Measurements from ENCODE around the gene GATD1. TPM values are rescaled to one million over a fixed set of nuclear protein-coding genes. Genes with fewer than 3 reads are reported as not detected.

The GATD1 gene
- total RNA-seq, 1 experiment from 2014 or later: 91.5 TPM

GRCh38 chr11:733072-733471, 44.2 kb downstream of the GATD1 start:
- Mint-ChIP-seq H3K9me3 (ENCODE audit: unreplicated experiment) (no peaks in the 10 kb centered on the region), H3K27ac (ENCODE audit: unreplicated experiment) (no peak overlapping the region), H3K4me3 (ENCODE audit: unreplicated experiment) (no peak overlapping the region), H3K27me3 (ENCODE audit: insufficient read depth, unreplicated experiment) (no peaks in the 10 kb centered on the region), H3K4me1 (ENCODE audit: low read depth, unreplicated experiment) (peaks cover 12% of the 10 kb centered on the region), H3K36me3 (ENCODE audit: insufficient read depth, unreplicated experiment) (peaks cover 47% of the 10 kb centered on the region)
- no peaks in the 10 kb centered on the region for H3K27me3 ChIP-seq (replicated peaks; ENCODE audit: control insufficient read depth, insufficient read depth, low read length)
- intact Hi-C loops (cut with micrococcal nuclease; ENCODE audit: unreplicated experiment): no loop called here
- ChIA-PET CTCF (interaction anchor here (0.6 to 0.9 kb wide), 2 partner anchors 26 to 173 kb away, joined by 4 read pairs; no protein-coding TSS in a partner anchor), POLR2A (interaction anchor here (0.6 to 0.8 kb wide), 2 partner anchors 17 to 686 kb away, joined by 5 read pairs; no protein-coding TSS in a partner anchor)
- no peak for DNase-seq
- H3K4me1 ChIP-seq: peaks cover 26% of the 10 kb centered on the region
- BruUV-seq (replicated peaks): no TSS peak
- no peaks in the 10 kb centered on the region; the same call in 1 of the 2 replicates for H3K36me3 ChIP-seq (ENCODE audit: control insufficient read depth, insufficient read depth, low read length)
- no peak for TF ChIP-seq CTCF (IDR thresholded peaks at IDR 0.05; ENCODE audit: insufficient read depth in 1 of 2, low read depth in 1 of 2, low read length in 1 of 2, severe bottlenecking in 1 of 2, unreplicated experiment in 1 of 2)
- no peak overlapping the region for H3K4me3 ChIP-seq (ENCODE audit: low read depth, low read length)
- H3K9me3 ChIP-seq: no peaks in the 10 kb centered on the region

GRCh38 chr11:729492-730074, 47.7 kb downstream of the GATD1 start:
- ChIA-PET POLR2A (no interaction called here), CTCF (interaction anchor here (0.6 kb wide), 1 partner anchor 84 kb away, joined by 4 read pairs; no protein-coding TSS in a partner anchor)
- no peak for TF ChIP-seq CTCF (IDR thresholded peaks at IDR 0.05; ENCODE audit: insufficient read depth in 1 of 2, low read depth in 1 of 2, low read length in 1 of 2, severe bottlenecking in 1 of 2, unreplicated experiment in 1 of 2)
- BruUV-seq (replicated peaks): no TSS peak
- H3K27ac Mint-ChIP-seq (ENCODE audit: unreplicated experiment): peak overlapping the region; percentile 83
- H3K27me3 Mint-ChIP-seq (ENCODE audit: insufficient read depth, unreplicated experiment): no peaks in the 10 kb centered on the region
- H3K9me3 Mint-ChIP-seq (ENCODE audit: unreplicated experiment): no peaks in the 10 kb centered on the region
- Histone ChIP-seq H3K4me3 (ENCODE audit: low read depth, low read length) (no peak overlapping the region), H3K9me3 (no peaks in the 10 kb centered on the region), H3K36me3 (ENCODE audit: control insufficient read depth, insufficient read depth, low read length) (no peaks in the 10 kb centered on the region; the same call in none of the 2 replicates), H3K4me1 (peaks cover 15% of the 10 kb centered on the region), H3K27me3 (replicated peaks; ENCODE audit: control insufficient read depth, insufficient read depth, low read length) (no peaks in the 10 kb centered on the region)
- H3K4me3 Mint-ChIP-seq (ENCODE audit: unreplicated experiment): no peak overlapping the region
- H3K4me1 Mint-ChIP-seq (ENCODE audit: low read depth, unreplicated experiment): peaks cover 4% of the 10 kb centered on the region
- no peak for DNase-seq
- intact Hi-C loops (cut with micrococcal nuclease; ENCODE audit: unreplicated experiment): loop anchor here (10.0 kb wide), 1 partner anchor 175 kb away; no protein-coding TSS in a partner anchor
- H3K36me3 Mint-ChIP-seq (ENCODE audit: insufficient read depth, unreplicated experiment): peaks cover 57% of the 10 kb centered on the region

- no peak for DNase-seq
- Histone ChIP-seq H3K4me1 (peaks cover 15% of the 10 kb centered on the region), H3K4me3 (ENCODE audit: low read depth, low read length) (no peak overlapping the region), H3K36me3 (ENCODE audit: control insufficient read depth, insufficient read depth, low read length) (peaks cover 2% of the 10 kb centered on the region), H3K27me3 (replicated peaks; ENCODE audit: control insufficient read depth, insufficient read depth, low read length) (no peaks in the 10 kb centered on the region), H3K9me3 (no peaks in the 10 kb centered on the region)
- TF ChIP-seq CTCF (IDR thresholded peaks at IDR 0.05; ENCODE audit: insufficient read depth in 1 of 2, low read depth in 1 of 2, low read length in 1 of 2, severe bottlenecking in 1 of 2, unreplicated experiment in 1 of 2): no peak
- no TSS peak for BruUV-seq (replicated peaks)
- no peak overlapping the region for H3K4me3 Mint-ChIP-seq (ENCODE audit: unreplicated experiment)
- no peaks in the 10 kb centered on the region for H3K27me3 Mint-ChIP-seq (ENCODE audit: insufficient read depth, unreplicated experiment)
- ChIA-PET POLR2A (no interaction called here), CTCF (no interaction called here)
- intact Hi-C loops (cut with micrococcal nuclease; ENCODE audit: unreplicated experiment): loop anchor here (10.0 kb wide), 1 partner anchor 174 kb away; no protein-coding TSS in a partner anchor
- H3K27ac Mint-ChIP-seq (ENCODE audit: unreplicated experiment): no peak overlapping the region
- peaks cover 4% of the 10 kb centered on the region for H3K4me1 Mint-ChIP-seq (ENCODE audit: low read depth, unreplicated experiment)
- peaks cover 57% of the 10 kb centered on the region for H3K36me3 Mint-ChIP-seq (ENCODE audit: insufficient read depth, unreplicated experiment)
- H3K9me3 Mint-ChIP-seq (ENCODE audit: unreplicated experiment): no peaks in the 10 kb centered on the region
These were observed 48.3 kb downstream of the GATD1 start for GRCh38 chr11:728901-729491.

All from Caco-2 (cell line).